ENCODE data around the gene PHACTR4.
"Not testable (repeated sequence)": the region's sequence is repeated elsewhere in the genome, so short reads cannot be mapped to it uniquely, and the experiment has no call there.

PHACTR4 gene

GRCh38 chr1:28373450-28373849 lies 3.9 kb downstream of the PHACTR4 start:
- not testable (repeated sequence) for DNase-seq

GRCh38 chr1:28374297-28374696 lies 4.8 kb downstream of the PHACTR4 start:
- no peak for DNase-seq

- DNase-seq, result not testable (repeated sequence)
Observed at GRCh38 chr1:28375598-28375997, 6.1 kb downstream of the PHACTR4 start.

GRCh38 chr1:28376195-28376594 lies 6.7 kb downstream of the PHACTR4 start:
- not testable (repeated sequence) for DNase-seq

- DNase-seq, result no peak
Observed at GRCh38 chr1:28378906-28379305, 9.4 kb downstream of the PHACTR4 start.

GRCh38 chr1:28380394-28380793 lies 10.9 kb downstream of the PHACTR4 start:
- DNase-seq, result no peak

GRCh38 chr1:28383785-28384184 lies 14.2 kb downstream of the PHACTR4 start:
- DNase-seq, result not testable (repeated sequence)

GRCh38 chr1:28392027-28392652 lies 22.6 kb downstream of the PHACTR4 start:
- DNase-seq, result no peak

GRCh38 chr1:28394136-28394535 lies 24.6 kb downstream of the PHACTR4 start:
- no peak for DNase-seq

- no peak for DNase-seq
Observed at GRCh38 chr1:28395181-28395580, 25.6 kb downstream of the PHACTR4 start.

GRCh38 chr1:28401760-28402159 lies 32.2 kb downstream of the PHACTR4 start:
- DNase-seq, result no peak

- DNase-seq, result no peak
Observed at GRCh38 chr1:28409090-28409489, 39.5 kb downstream of the PHACTR4 start.

- DNase-seq, result no peak
Observed at GRCh38 chr1:28411656-28412055, 42.1 kb downstream of the PHACTR4 start.

- DNase-seq, result no peak
Observed at GRCh38 chr1:28412731-28413130, 43.2 kb downstream of the PHACTR4 start.

GRCh38 chr1:28416509-28417194 lies 47.1 kb downstream of the PHACTR4 start:
- DNase-seq, result no peak

- DNase-seq, result no peak
Observed at GRCh38 chr1:28417441-28417922, 47.9 kb downstream of the PHACTR4 start.

- no peak for DNase-seq
Observed at GRCh38 chr1:28417926-28418637, 48.5 kb downstream of the PHACTR4 start.

- DNase-seq, result no peak
Observed at GRCh38 chr1:28421744-28422143, 52.2 kb downstream of the PHACTR4 start.

- DNase-seq, result no peak
Observed at GRCh38 chr1:28426831-28427230, 57.3 kb downstream of the PHACTR4 start.

GRCh38 chr1:28428012-28428411 lies 58.5 kb downstream of the PHACTR4 start:
- no peak for DNase-seq

- no peak for DNase-seq
Observed at GRCh38 chr1:28428990-28429520, 59.5 kb downstream of the PHACTR4 start.

GRCh38 chr1:28436211-28436769 lies 66.8 kb downstream of the PHACTR4 start:
- DNase-seq, result no peak

- no peak for DNase-seq
Observed at GRCh38 chr1:28437264-28437923, 67.9 kb downstream of the PHACTR4 start.
